Measurements from ENCODE around the gene FAM110C.

The FAM110C gene

GRCh38 chr2:55587-56448 lies 9.5 kb upstream of the FAM110C start:
- no peak overlapping the region for H3K4me3 ChIP-seq (ENCODE audit: low read length)

GRCh38 chr2:51613-52012 lies 5.3 kb upstream of the FAM110C start:
- no peak for TF ChIP-seq ZNF274 (IDR thresholded peaks at IDR 0.05; ENCODE audit: low read depth, low read length)
- H3K4me3 ChIP-seq (ENCODE audit: low read length), result no peak overlapping the region

More at GRCh38 chr2:55587-56448, 9.5 kb upstream of the FAM110C start:
- no peak for TF ChIP-seq ZNF274 (IDR thresholded peaks at IDR 0.05; ENCODE audit: low read depth, low read length)

- no peak for TF ChIP-seq ZNF274 (IDR thresholded peaks at IDR 0.05; ENCODE audit: low read depth, low read length)
- H3K4me3 ChIP-seq (ENCODE audit: low read length), result no peak overlapping the region
These were observed 1.4 kb upstream of the FAM110C start for GRCh38 chr2:47737-48136.

- TF ChIP-seq ZNF274 (IDR thresholded peaks at IDR 0.05; ENCODE audit: low read depth, low read length), result no peak
- no peak overlapping the region for H3K4me3 ChIP-seq (ENCODE audit: low read length)
These were observed 1.0 kb upstream of the FAM110C start for GRCh38 chr2:47346-47725.

- H3K4me3 ChIP-seq (ENCODE audit: low read length), result peak overlapping the region; percentile 55; the same call in 1 of the 2 replicates
- TF ChIP-seq ZNF274 (IDR thresholded peaks at IDR 0.05; ENCODE audit: low read depth, low read length), result no peak
These were observed 204 bp downstream of the FAM110C start for GRCh38 chr2:46131-46470.

- H3K4me3 ChIP-seq (ENCODE audit: low read length), result peak overlapping the region; percentile 55; the same call in 1 of the 2 replicates
- TF ChIP-seq ZNF274 (IDR thresholded peaks at IDR 0.05; ENCODE audit: low read depth, low read length), result no peak
These were observed 769 bp downstream of the FAM110C start for GRCh38 chr2:45342-46130.

- no peak for TF ChIP-seq ZNF274 (IDR thresholded peaks at IDR 0.05; ENCODE audit: low read depth, low read length)
- H3K4me3 ChIP-seq (ENCODE audit: low read length), result no peak overlapping the region
These were observed 1.5 kb downstream of the FAM110C start for GRCh38 chr2:44748-45341.

- H3K4me3 ChIP-seq (ENCODE audit: low read length), result no peak overlapping the region
- no peak for TF ChIP-seq ZNF274 (IDR thresholded peaks at IDR 0.05; ENCODE audit: low read depth, low read length)
These were observed 3.5 kb downstream of the FAM110C start for GRCh38 chr2:42788-43187.

- no peak overlapping the region for H3K4me3 ChIP-seq (ENCODE audit: low read length)
- TF ChIP-seq ZNF274 (IDR thresholded peaks at IDR 0.05; ENCODE audit: low read depth, low read length), result no peak
These were observed 5.8 kb downstream of the FAM110C start for GRCh38 chr2:40465-40864.

GRCh38 chr2:38155-38554 lies 8.2 kb downstream of the FAM110C start:
- no peak overlapping the region for H3K4me3 ChIP-seq (ENCODE audit: low read length)
- TF ChIP-seq ZNF274 (IDR thresholded peaks at IDR 0.05; ENCODE audit: low read depth, low read length), result no peak

- H3K4me3 ChIP-seq (ENCODE audit: low read length), result no peak overlapping the region
- no peak for TF ChIP-seq ZNF274 (IDR thresholded peaks at IDR 0.05; ENCODE audit: low read depth, low read length)
These were observed 10.0 kb downstream of the FAM110C start for GRCh38 chr2:36318-36717.

GRCh38 chr2:35852-36251 lies 10.5 kb downstream of the FAM110C start:
- TF ChIP-seq ZNF274 (IDR thresholded peaks at IDR 0.05; ENCODE audit: low read depth, low read length), result no peak

GRCh38 chr2:33620-34019 lies 12.7 kb downstream of the FAM110C start:
- no peak overlapping the region for H3K4me3 ChIP-seq (ENCODE audit: low read length)
- TF ChIP-seq ZNF274 (IDR thresholded peaks at IDR 0.05; ENCODE audit: low read depth, low read length), result no peak

More at GRCh38 chr2:35852-36251, 10.5 kb downstream of the FAM110C start:
- no peak overlapping the region for H3K4me3 ChIP-seq (ENCODE audit: low read length)

- TF ChIP-seq ZNF274 (IDR thresholded peaks at IDR 0.05; ENCODE audit: low read depth, low read length), result no peak
- no peak overlapping the region for H3K4me3 ChIP-seq (ENCODE audit: low read length)
These were observed 14.2 kb downstream of the FAM110C start for GRCh38 chr2:32068-32467.

GRCh38 chr2:29253-29652 lies 17.1 kb downstream of the FAM110C start:
- H3K4me3 ChIP-seq (ENCODE audit: low read length), result no peak overlapping the region
- no peak for TF ChIP-seq ZNF274 (IDR thresholded peaks at IDR 0.05; ENCODE audit: low read depth, low read length)

Measured in GM08714 (cell line).